Ammon's horn (tissue), 1 donor: Measurements from ENCODE around the gene CHRNA4.

Experiments
- DNase-seq: peaks from one replicate; pipeline ENCODE4 v3.0.0-alpha.2; 2016; ENCODE audit warnings: low spot score

CHRNA4 gene

GRCh38 chr20:63333241-63333836 lies 27.8 kb downstream of the CHRNA4 start:
- no peak for DNase-seq

DNA sequence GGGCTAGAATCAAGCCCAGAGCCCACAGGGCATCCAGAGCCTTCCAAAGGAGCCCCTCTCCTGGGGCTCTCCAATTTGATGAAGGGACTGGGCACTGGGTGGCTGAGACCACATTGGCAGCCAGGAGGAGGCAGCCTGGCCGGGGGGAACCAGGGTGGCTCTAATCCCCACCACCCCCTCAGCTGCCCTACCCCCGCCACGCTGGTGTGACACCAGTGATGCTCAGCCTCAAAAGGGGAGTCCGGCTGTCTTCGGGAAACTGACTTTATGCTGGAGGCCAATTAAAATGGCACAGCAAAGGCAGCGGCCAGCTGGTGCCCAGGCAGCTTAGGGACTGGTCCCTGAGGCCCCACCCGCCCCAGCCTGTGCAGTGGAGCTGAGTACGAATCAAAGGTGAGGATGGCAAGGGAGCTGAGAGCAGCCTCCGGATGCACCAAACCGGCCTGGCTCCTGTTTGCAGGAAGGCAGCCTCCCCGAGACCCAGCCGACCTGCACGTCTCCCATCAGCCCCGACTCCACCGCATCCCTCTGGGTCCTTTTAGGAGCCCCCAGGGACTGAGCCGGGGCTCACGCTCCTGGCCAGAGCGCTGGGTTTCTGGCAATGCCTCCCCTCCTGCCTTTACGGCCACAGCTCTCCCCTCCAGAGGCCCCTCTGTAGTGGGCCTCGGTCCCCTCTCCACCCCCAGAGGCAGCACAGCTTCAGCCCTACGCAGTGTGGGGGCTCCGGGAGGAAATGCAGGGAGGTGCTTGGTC lies 28.5 kb downstream of the CHRNA4 start:
- no peak for DNase-seq

GRCh38 chr20:63331741-63332400 lies 29.3 kb downstream of the CHRNA4 start:
- no peak for DNase-seq

- no peak for DNase-seq
Measured at GRCh38 chr20:63330940-63331339, 30.2 kb downstream of the CHRNA4 start.

- no peak for DNase-seq
Measured at GRCh38 chr20:63330084-63330760, 30.9 kb downstream of the CHRNA4 start.

GRCh38 chr20:63329331-63330083 lies 31.6 kb downstream of the CHRNA4 start:
- no peak for DNase-seq

DNA sequence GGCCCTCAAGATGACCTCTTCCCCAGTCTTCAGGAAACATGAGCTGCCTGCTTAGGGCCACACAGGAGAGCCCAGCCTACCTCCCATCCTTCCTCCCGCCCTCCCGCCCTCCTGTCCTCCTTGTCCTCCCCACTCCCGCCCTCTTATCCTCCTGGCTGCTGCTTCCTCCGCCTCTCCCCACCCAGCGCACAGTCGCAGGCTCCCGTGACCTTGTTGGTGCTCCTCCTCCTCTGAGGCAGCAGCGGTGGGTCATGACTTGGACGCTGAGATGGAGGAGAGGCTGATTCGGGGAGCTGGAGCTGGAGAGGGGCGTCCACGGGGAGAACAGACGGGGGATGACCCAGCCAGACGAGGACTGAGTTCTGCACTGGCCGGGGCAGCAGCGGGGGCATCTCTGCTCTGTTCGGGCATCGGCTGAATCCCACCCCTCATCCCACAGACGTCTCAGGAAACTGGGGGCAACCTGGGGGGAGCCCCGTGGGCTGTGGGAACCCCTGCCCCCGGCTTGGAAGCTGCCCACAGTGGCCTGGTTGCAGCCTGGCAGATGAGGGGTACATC lies 32.4 kb downstream of the CHRNA4 start:
- no peak for DNase-seq

GRCh38 chr20:63328026-63328700 lies 33.0 kb downstream of the CHRNA4 start:
- no peak for DNase-seq

DNA sequence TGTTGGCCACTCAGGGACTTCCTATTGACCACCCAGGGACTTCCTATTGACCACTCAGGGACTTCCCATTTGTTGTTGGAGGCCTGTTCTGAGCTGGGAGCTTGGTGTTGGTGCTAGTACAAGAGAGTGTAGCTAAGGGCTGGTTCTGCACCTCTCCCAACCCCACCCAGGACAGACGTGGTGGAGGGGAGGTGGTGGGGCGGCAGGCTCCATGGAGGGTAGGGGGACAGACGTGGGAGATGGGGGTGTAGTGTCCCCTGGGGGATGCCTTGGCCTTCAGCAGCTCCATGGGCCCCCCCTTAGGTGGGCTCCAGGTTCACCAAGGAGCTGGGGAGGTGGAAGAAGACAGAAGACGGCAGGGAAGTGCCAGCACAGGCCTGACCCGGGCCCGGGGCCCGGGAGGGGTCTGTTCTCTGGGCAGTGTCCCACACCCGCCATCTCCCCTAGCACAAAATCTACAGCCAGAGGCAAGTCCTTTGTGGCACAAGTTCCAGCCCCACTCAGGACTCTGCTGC lies 33.9 kb downstream of the CHRNA4 start:
- no peak for DNase-seq

- no peak for DNase-seq
Measured at GRCh38 chr20:63326314-63327230, 34.6 kb downstream of the CHRNA4 start.

DNA sequence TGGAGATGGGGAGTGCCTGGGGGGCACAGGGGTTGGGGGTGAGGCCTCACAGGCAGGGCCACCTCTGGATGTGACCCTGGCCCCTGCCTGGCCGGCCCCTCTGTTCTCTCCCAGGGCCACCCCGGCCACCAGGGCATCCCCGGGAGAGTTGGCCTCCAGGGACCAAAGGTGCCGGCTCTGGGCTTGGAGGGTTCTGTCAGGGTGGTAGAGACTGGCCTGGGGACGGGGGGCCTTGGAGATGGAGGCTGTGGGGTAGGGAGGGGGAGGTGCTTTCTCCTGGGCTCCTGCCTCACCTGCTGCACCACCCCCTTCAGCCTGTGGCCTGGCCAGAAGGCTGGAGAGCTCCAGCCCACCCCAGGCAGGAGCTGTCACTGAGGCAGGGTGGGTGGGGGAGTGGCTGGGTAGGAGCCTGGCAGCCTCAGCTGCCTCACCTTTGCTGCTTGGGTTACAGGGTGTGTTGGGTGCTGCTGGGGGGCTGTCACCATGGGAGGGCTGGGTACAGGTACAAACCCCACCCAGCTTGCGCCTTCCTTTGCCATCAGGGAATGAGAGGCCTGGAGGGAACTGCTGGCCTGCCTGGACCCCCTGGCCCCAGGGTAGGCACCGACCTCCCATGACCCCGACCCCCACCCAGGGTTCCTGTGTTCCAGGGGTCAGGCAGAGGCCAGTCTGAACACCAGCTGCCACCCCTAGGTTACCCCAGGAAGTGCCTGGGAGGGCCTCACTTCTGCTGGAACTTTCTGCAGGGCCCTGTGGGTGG lies 35.4 kb downstream of the CHRNA4 start:
- no peak for DNase-seq

- DNase-seq = no peak
Measured at GRCh38 chr20:63325021-63325471, 36.1 kb downstream of the CHRNA4 start.

DNA sequence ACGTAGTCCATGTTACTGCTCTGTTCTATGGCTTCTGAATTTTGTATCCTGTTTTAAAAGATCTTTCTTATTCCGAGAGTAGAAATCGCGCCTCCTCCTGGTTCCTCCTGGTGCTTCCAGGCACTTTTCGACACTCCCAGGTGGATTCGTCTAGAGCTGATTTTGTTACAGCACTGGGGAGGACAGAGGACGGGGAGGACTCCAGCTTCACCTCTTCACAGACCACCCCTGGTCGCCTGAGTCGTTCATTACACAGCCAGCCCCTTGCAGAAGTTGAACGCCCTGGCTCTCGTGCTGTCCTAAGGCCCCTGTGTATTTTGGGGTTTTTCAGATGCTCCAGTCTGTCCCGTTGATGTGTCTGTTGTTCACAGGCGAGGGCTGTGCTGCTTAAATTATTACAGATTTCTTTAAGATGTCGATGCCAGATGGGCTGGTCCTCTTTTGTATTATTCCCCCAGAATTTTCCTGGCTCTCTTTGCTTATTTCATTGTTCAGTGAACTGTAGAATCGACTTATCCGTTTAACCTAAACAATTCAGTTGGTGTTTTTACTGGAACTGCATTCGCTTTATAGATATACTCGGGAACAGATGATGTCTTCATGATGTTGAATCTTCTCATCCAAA lies 37.7 kb downstream of the CHRNA4 start:
- no peak for DNase-seq

- DNase-seq = no peak
Measured at GRCh38 chr20:63322933-63323273, 38.2 kb downstream of the CHRNA4 start.

DNA sequence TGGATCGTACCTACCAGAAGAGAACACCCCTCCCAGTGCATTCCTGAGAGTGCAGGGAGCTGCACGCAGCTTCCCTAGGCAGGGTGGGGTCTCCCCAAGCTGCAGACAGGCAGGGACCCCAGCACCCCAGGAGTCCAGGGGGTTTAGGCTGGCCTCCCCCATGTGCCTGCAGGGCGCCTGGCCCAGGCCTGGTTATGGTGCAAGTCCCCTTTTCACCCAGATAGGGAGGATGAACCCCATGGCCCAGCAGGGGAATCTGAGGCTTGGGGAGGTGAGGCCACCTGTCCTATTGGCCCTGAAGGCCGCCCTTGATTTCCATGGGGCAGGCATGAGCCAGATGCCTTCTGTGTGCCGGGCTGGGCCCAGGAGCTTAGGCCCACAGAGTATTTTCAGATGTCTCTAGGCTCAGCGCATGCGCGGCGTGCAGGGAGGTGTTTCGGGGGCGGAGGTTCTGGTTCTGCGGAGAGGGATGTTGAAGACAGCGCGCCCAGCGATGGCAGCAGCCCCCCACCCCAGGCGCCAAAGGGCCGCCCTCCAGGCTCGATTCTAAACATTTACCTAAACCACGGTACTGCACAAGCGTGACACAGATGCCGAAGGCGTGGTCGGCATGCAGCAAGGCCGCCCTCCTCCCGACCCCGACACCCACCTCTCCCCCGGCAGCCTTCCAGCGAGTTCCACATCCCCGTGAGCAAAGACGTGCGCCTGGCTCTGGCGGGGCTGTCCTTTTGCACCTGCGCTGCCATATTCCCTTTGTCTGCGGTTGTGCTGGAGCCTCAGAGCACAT lies 38.8 kb downstream of the CHRNA4 start:
- DNase-seq = peak; percentile 22

GRCh38 chr20:63321148-63321831 lies 39.9 kb downstream of the CHRNA4 start:
- DNase-seq = no peak

DNA sequence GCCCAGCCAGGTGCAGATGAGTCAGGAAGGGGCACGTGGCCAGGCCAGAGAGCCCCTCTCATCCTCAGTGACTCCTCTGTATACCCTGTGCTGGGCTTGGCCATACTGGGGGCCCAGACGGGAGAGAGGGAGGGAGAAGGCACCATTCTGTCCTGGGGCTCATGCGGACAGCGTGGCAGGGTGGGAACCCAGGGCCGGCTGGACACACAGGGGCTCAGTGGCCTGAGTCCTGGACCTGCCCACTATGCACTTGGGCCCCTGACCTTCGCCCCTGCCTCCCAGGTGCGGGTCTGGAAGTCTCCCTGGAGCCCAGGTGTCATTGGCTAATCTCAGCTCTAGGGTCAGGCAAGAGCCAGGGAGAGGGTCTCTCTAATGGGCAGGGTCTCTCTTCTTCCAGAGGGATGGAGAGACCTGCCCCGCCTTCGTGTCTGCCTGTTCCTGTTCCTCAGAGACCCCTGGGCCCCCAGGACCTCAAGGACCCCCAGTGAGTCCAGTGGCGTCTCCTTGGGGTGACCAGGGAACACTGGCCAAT lies 40.5 kb downstream of the CHRNA4 start:
- DNase-seq = no peak
